G401 (cell line): ENCODE results near the gene SLC51A. TPM values are rescaled to one million over a fixed set of nuclear protein-coding genes. Genes with fewer than 3 reads are reported as not detected.
"Not testable (repeated sequence)": the region's sequence is repeated elsewhere in the genome, so short reads cannot be mapped to it uniquely, and the experiment has no call there.

Experiments used
- DNase-seq: peaks from one replicate; pipeline ENCODE4 v3.0.0-alpha.2; 2015; ENCODE audit warnings: low spot score
- in situ Hi-C: cut with HindIII; loops from 2 replicates; pipeline ENCODE4 v1.10.0; 2016; ENCODE audit warnings: low sequenced_read_pairs, mixed read lengths
- total RNA-seq: library from RNA; depleted of rRNA; stranded (reverse); fragments of >200 nt; shearing (Covaris generic); gene quantifications from 2 replicates; pipeline ENCODE4 v1.2.3, GENCODE V29; 2014; rRNA removed

The SLC51A gene
- not detected in 2 replicates for total RNA-seq

GRCh38 chr3:196216089-196216564 lies at the start of gene SLC51A:
TSS of gene SLC51A (plus strand) at chr3:196216534. CDS start at chr3:196216713, 179 bp downstream.
- DNase-seq, result no peak

DNA sequence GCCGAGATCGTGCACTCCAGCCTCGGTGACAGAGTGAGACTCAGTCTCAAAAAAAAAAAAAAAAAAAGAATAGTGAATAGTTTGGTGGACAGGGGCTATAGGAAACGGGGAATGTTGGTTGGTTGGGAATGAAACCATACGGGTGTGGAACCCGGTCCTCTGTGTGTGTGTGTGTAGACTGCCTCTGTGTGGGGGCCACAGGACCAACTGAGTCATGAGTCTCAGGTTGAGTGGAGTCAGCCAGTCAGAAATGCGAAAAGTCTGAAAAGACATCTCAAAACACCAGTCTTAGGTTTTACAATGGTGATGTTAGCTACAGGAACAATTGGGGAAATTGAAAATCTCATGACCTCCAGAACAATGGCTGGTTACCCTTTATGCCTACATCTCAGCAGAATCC lies 49.6 kb upstream of the SLC51A start:
- no peak for DNase-seq
- in situ Hi-C loops, result no loop called here

More at GRCh38 chr3:196216089-196216564, at the start of gene SLC51A:
- in situ Hi-C loops, result no loop called here

GRCh38 chr3:196168808-196169391 lies 47.4 kb upstream of the SLC51A start:
- no peak for DNase-seq
- in situ Hi-C loops, result no loop called here

- in situ Hi-C loops, result no loop called here
- no peak for DNase-seq
These were observed 46.5 kb upstream of the SLC51A start for GRCh38 chr3:196169836-196170240.

DNA sequence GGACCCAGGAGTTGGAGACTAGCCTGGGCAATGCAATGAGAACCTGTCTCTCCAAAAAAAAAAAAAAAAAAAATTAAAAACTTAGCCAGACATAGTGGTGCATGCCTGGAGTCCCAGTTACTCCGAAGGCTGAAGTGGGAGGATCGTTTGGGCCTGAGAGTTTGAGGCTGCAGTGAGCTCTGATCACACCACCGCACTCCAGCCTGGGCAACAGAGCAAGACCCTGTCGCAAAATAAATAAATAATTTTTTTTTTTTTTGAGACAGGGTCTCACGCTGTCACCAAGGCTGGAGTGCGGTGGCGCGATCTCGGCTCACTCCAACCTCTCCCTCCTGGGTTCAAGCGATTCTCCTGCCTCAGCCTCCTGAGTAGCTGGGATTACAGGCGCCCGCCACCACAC lies 46.0 kb upstream of the SLC51A start:
- DNase-seq, in situ Hi-C loops: not testable (repeated sequence)

DNA sequence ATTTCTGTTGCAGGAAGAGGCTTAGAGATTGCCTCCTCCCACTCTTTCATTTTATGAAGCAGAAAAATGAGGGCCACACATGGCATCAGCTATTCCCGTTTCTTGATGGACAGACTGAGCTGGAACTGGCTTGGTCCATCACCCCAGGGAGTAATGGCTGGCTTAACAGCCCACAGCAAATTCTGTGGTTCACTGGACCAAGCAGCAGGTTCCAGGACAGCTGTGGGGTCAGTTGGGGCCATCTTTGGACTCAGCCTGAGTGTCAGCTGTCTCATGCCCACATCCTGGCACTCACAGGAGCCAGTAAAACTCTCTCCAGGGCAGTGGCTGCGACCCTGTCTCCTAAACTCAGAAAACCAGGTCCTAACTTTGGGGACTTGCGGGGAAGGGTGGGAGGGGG lies 41.7 kb upstream of the SLC51A start:
- in situ Hi-C loops, result loop anchor here (5.0 kb wide), 2 partner anchors 52 to 102 kb away; no protein-coding TSS in a partner anchor
- DNase-seq, result no peak

GRCh38 chr3:196175116-196175625 lies 41.2 kb upstream of the SLC51A start:
- no peak for DNase-seq
- in situ Hi-C loops, result loop anchor here (5.0 kb wide), 2 partner anchors 53 to 103 kb away; no protein-coding TSS in a partner anchor

- no peak for DNase-seq
- in situ Hi-C loops, result loop anchor here (5.0 kb wide), 2 partner anchors 53 to 103 kb away; no protein-coding TSS in a partner anchor
These were observed 40.6 kb upstream of the SLC51A start for GRCh38 chr3:196175722-196176121.

DNA sequence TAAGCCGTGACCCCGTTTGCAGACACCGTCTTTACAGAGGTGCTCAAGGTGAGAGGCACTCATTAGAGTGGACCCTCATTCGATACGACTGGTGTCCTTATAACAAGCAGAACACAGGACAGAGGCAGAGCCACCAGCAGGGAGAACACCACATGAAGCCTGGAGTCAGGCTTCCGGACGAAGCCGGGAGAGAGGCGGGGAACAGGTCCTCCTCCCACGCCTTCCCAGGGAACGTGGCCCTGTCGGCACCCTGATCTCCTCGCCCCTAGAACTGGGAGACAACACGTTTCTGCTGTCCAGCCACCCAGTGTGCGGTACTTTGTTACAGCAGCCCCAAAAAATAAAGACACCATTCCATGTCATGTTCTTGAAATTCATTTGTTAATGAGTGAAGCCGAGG lies 38.8 kb upstream of the SLC51A start:
- DNase-seq, result no peak
- in situ Hi-C loops, result loop anchor here (5.0 kb wide), 2 partner anchors 55 to 105 kb away; no protein-coding TSS in a partner anchor

DNA sequence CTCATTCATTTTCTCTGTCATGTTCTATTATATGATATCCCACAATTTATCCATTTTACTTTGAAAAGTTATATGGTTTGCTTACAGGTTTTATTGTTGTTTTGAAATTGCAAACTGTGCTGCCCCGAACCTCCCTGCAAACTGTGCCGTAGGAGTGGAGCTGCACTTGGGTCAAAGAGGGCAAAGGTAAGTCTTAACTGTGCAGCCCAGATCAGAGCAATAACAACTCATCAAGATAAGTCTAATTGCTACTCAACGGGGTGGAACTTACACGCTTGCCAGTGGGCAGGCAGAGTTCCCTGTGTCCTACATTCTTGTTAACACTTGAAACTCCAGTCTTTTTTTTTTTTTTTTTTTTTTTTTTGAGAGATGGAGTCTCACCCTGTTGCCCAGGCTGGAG lies 38.4 kb upstream of the SLC51A start:
- DNase-seq, result peak; percentile 56

DNA sequence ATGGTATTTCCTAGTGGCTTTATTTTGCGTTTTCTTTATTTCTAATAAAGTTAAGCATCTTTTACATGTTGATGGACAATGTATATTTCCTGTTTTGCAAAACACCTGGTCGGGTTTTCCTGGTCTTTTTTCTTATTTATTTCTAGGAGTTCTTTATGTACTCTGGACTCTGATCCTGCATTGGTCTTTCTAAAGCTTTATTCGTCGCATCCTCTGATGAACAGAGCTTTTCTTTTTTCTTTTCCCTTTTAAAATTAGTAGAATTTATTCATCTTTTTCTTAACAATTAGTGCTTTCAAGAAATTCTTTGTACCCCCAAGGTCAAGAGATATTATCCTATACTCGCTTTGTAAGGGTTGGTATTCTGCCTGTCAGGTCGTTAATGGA lies 37.3 kb upstream of the SLC51A start:
- in situ Hi-C loops, result loop anchor here (5.0 kb wide), 2 partner anchors 57 to 107 kb away; no protein-coding TSS in a partner anchor

More for the DNA sequence above, 38.4 kb upstream of the SLC51A start:
- in situ Hi-C loops, result loop anchor here (5.0 kb wide), 2 partner anchors 56 to 106 kb away; no protein-coding TSS in a partner anchor

DNA sequence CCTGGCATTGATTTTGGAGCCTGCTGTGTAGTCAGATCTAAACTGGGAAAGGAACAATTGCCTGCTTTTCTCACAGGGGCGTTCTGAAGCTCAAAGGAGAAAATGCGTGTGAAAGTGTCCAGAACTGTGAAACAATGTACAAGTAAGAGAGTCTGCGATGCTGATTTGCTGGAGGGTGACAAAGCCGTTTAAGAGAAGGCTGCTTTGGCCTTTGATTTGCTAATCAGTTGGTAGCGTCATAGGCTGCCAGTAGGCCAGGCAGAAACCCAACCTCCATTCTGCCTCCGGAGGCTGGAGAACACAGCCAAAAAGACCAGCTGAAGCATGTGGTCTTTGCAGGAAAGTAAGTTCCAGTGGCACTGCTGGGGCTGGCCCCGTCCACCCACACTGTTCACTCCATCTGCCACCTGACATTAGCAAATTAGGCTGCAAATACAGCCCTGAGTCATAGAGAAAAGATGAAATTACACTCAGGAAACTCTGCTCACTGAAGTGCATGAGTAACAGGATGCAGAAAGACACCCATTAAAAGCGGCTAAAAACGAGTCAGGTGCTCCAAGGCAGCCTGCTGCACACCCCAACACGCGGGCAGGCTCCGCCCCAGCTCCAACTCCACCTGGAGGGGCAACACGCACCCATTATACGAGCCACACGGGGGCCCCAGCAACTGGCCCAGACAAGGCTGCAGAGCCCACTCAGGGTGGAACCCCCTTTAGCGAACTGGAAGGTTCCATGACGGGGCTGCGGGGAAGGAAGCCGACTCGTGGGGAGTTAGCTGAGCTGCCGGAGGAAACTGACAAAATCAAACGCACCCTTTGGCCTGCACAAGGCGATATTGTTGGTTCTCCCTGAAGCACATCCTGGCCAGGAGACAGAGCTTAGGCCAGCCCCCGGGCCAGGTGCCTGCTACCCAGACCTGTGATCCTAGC lies 36.7 kb upstream of the SLC51A start:
- in situ Hi-C loops, result loop anchor here (5.0 kb wide), 2 partner anchors 57 to 107 kb away; no protein-coding TSS in a partner anchor
- peak; percentile 99 for DNase-seq

More for the DNA sequence above, 37.3 kb upstream of the SLC51A start:
- no peak for DNase-seq

GRCh38 chr3:196180346-196180745 lies 36.0 kb upstream of the SLC51A start:
- no peak for DNase-seq
- in situ Hi-C loops, result no loop called here

DNA sequence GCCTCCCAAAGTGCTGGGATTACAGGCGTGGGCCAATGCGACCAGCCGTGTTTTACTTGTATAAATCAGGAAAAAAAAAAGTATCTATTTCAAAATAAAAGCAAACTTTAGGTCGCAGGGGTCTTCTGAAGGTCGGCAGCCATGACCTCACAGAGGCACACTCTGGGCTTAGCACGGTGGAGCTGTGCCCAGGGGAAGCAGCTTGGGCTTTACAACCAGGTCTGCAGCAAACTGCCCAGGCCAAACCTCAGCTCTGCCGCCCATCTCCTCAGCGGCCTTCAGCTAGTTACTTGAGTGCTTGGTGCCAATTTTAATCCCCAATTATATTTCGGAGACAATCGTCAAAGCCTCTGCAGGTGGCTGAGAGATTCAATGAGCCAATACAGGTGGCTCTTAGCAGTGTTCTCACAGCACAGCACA lies 35.2 kb upstream of the SLC51A start:
- no peak for DNase-seq

DNA sequence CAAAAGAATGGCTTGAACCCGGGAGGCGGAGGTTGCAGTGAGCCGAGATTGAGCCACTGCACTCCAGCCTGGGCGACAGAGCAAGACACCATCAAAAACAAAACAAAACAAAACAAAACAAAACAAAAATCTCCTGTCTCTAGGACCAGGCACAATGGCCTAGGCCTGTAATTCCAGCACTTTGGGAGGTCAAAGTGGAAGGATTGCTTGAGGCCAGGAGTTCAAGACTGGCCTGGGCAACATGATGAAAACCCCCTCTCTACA lies 32.2 kb upstream of the SLC51A start:
- DNase-seq, in situ Hi-C loops: not testable (repeated sequence)

More for the DNA sequence above, 35.2 kb upstream of the SLC51A start:
- in situ Hi-C loops, result no loop called here

DNA sequence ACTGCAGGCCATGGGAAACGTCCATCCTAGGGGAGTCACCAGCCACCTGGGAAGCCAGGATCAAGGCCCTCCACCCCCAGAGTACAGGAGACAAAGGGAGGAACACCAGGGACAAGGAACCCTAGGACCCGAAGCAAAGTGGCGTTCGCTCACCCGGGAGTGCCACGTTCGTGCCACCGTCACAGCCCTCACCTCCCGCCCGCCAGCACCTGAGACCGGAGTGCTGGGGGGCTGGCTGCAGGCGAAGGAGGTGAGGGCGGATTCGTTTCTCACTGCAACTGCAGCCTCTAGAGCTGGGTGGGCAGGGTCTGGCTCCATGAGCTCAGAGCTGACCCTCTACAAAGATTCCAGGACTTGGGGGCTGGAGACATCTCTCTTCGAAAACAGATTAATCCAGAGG lies 31.5 kb upstream of the SLC51A start:
- DNase-seq, result no peak

GRCh38 chr3:196186651-196187573 lies 29.4 kb upstream of the SLC51A start:
- in situ Hi-C loops, result no loop called here
- peak; percentile 77 for DNase-seq

More for the DNA sequence above, 31.5 kb upstream of the SLC51A start:
- in situ Hi-C loops, result no loop called here

DNA sequence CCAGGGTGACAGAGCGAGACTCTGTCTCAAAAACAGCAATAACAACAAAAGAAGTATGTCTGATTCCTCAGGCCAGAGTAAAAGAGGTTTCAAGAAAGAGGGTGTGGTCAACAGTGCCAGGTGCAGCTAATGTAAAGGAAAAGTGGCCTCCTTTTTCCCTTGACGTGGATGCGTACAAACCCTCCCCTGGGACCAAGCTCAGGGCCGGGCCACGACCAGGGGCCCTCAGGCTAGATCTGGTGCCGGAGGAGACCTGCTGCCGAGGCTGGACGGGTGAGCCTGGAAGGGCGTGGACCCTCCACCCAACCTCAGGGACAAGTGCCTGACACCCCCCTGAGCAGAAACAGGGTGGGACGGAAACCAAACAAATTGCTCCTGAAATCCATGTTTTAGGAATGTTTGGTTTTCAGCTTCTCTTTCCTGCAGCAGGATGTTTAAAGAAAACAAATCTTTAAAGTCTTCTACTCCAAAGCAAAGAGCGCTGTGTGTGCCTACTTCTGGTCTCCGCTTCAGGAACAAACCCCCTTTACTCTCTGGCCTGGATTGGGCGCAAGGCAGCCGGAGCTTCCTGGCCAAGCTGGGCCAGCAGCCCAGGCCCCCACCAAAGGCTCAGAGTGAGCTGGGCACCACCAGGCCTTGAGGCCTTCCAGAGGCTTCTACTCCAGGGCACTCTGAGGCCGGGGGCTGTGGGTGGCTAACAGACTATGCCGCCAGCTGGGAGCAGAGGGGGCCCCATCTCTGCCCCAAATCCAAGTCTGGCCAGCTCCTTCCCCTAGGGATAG lies 26.6 kb upstream of the SLC51A start:
- no peak for DNase-seq
- in situ Hi-C loops, result no loop called here
